Spleen (tissue), 11 donors: Measurements from ENCODE around the gene SRPRB. TPM values are rescaled to one million over a fixed set of nuclear protein-coding genes. Genes with fewer than 3 reads are reported as not detected.

Source experiments
- DNase-seq: peaks from one replicate; pipeline ENCODE4 v3.0.0-alpha.2; 2020
- H3K27ac ChIP-seq, 8 donors: fragments of 200-600 bp; sonication (generic) in 7 of 8; 1 replicate in 4 of 8; 2 replicates in 4 of 8; pipeline versions ENCODE4 v1.5.0 to v1.8.0; 2016 to 2021; ENCODE audit warnings: inconsistent platforms in 4 of 8, mild to moderate bottlenecking in 4 of 8, moderate library complexity in 1 of 8
- H3K27me3 ChIP-seq, 7 donors: fragments of 200-600 bp; sonication (generic) in 6 of 7; replicated peaks in 1 of 7; 1 replicate in 4 of 7; 2 replicates in 3 of 7; pipeline versions ENCODE4 v1.5.0 to v1.8.0; 2016 to 2021; ENCODE audit warnings: inconsistent platforms in 3 of 7, mild to moderate bottlenecking in 1 of 7
- H3K36me3 ChIP-seq, 6 donors: fragments of 200-600 bp; sonication (generic) in 5 of 6; 1 replicate in 4 of 6; 2 replicates in 2 of 6; pipeline versions ENCODE4 v1.5.0 to v1.8.0; 2016 to 2021; ENCODE audit warnings: inconsistent platforms in 2 of 6
- H3K4me1 ChIP-seq, 6 donors: fragments of 200-600 bp; sonication (generic) in 5 of 6; 1 replicate in 3 of 6; 2 replicates in 3 of 6; pipeline versions ENCODE4 v1.5.0 to v1.8.0; 2016 to 2021; ENCODE audit warnings: inconsistent platforms in 3 of 6
- H3K4me3 ChIP-seq, 8 donors: fragments of 200-600 bp; sonication (generic) in 7 of 8; 1 replicate in 4 of 8; 2 replicates in 4 of 8; pipeline versions ENCODE4 v1.5.0 to v1.8.0; 2016 to 2021; ENCODE audit warnings: inconsistent platforms in 4 of 8, mild to moderate bottlenecking in 4 of 8, moderate library complexity in 2 of 8
- H3K9me3 ChIP-seq, 8 donors: fragments of 200-600 bp; sonication (generic) in 7 of 8; 1 replicate in 4 of 8; 2 replicates in 4 of 8; pipeline versions ENCODE4 v1.5.0 to v1.8.0; 2016 to 2021; ENCODE audit warnings: inconsistent platforms in 4 of 8
- POLR2A ChIP-seq, 3 donors: fragments of 450-650 bp; IDR thresholded peaks; one replicate each; pipeline ENCODE4 v1.5.1; 2017; ENCODE audit warnings: antibody characterized with exemption in 3 of 3, mild to moderate bottlenecking in 1 of 3
- POLR2AphosphoS5 ChIP-seq, 3 donors: sonication (generic); formaldehyde crosslinking; IDR thresholded peaks; one replicate each; pipeline ENCODE4 v1.5.1; 2017; ENCODE audit warnings: antibody characterized with exemption in 3 of 3
- WGBS, 5 donors: extraction: QIAGEN DNeasy Blood & Tissue Kit in 3 of 5; methylation state at CpG; one replicate each; pipeline versions ENCODE4 v1.1.5 to v1.1.7; 2013 to 2018; 5-methylcytosine and 5-hydroxymethylcytosine counted together
- intact Hi-C: fragments of 100-400 bp; cut with DNase I; formaldehyde crosslinking; loops from one replicate; pipeline ENCODE4 v1.15.0; 2023; ENCODE audit warnings: low total_unique reads
- polyA plus RNA-seq, 3 donors: library from polyadenylated mRNA; stranded (reverse); fragments of 200-250 nt; gene quantifications; one replicate each; pipeline ENCODE4 v1.2.1, GENCODE V29; 2013
- total RNA-seq, 7 donors: library from RNA; depleted of rRNA in 3 of 7; stranded (reverse); fragments of >200 nt in 3 of 7; fragmentation: NEBNext Ultra II Directional in 4 of 7; extraction: Animal tissue kit (Norgen Biotek cat#: 25700) in 4 of 7; gene quantifications; one replicate each; pipeline versions ENCODE4 v1.1.0 to v1.2.1, GENCODE V29; 2016 to 2021
- TF ChIP-seq, protein P1 (sequence below), 11 experiments: fragments of 200-600 bp in 7 of 11; fragments of 450-650 bp in 4 of 11; sonication (generic) in 4 of 11; IDR thresholded peaks in 8 of 11; conservative IDR thresholded peaks in 3 of 11; 1 replicate in 7 of 11; 2 replicates in 4 of 11; pipeline versions ENCODE4 v1.4.0 to v1.8.0; 2016 to 2021; ENCODE audit warnings: antibody characterized with exemption in 11 of 11, inconsistent platforms in 4 of 11, mild to moderate bottlenecking in 1 of 11
- donor health status: healthy with polysubstance abuse.
- donor health status: DM: no; HTN: no; CAD: no; lungs with moderate emphysema.
- donor health status: DM: no; HTN: no; CAD: no.
- donor health status: Bipolar disorder and iron deficiency.
- donor health status: healthy.
- donor health status: DM: no; HTN: no; CAD: no.
- donor health status: DM: yes; HTN: yes; CAD: no.

SRPRB gene
- total and polyA plus RNA-seq, 10 donors: 11.5 to 38.5 (median 25.9) TPM

DNA sequence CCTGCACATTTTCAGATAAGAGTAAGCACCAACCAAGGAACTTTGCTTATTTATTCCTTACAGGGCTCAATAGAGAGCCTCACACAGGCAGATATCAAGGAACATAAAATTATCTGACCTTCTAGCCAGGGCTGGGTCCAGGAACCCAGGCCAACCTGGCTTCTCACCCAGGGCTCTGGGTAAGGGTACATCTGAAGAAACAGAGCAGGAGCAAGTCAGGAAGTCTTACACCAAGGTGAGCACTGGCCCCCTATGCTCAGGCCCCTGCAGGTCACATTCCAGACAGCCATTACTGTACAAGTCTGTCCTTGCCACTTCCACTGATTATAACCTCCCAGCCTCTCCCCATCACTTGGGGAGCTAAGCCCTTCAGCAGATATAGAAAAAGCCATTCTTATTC lies 40.4 kb upstream of the SRPRB start:
- intact Hi-C loops: no loop called here
- Histone ChIP-seq H3K4me3 (no peak overlapping the region), H3K36me3 (no peaks in the 10 kb centered on the region), H3K4me1 (peaks cover 0 to 7% (median 5%) of the 10 kb centered on the region in 6 donors), H3K27me3 (no peaks in the 10 kb centered on the region), H3K9me3 (no peaks in the 10 kb centered on the region), H3K27ac (no peak overlapping the region)
- TF ChIP-seq, protein P1, sequence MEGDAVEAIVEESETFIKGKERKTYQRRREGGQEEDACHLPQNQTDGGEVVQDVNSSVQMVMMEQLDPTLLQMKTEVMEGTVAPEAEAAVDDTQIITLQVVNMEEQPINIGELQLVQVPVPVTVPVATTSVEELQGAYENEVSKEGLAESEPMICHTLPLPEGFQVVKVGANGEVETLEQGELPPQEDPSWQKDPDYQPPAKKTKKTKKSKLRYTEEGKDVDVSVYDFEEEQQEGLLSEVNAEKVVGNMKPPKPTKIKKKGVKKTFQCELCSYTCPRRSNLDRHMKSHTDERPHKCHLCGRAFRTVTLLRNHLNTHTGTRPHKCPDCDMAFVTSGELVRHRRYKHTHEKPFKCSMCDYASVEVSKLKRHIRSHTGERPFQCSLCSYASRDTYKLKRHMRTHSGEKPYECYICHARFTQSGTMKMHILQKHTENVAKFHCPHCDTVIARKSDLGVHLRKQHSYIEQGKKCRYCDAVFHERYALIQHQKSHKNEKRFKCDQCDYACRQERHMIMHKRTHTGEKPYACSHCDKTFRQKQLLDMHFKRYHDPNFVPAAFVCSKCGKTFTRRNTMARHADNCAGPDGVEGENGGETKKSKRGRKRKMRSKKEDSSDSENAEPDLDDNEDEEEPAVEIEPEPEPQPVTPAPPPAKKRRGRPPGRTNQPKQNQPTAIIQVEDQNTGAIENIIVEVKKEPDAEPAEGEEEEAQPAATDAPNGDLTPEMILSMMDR (IDR thresholded peaks at IDR 0.05 in 8 of 11, conservative IDR thresholded peaks at IDR 0.05 in 3 of 11): no peak
- TF ChIP-seq POLR2AphosphoS5 (IDR thresholded peaks at IDR 0.05) (no peak), POLR2A (IDR thresholded peaks at IDR 0.05) (no peak)
- no peak for DNase-seq

DNA sequence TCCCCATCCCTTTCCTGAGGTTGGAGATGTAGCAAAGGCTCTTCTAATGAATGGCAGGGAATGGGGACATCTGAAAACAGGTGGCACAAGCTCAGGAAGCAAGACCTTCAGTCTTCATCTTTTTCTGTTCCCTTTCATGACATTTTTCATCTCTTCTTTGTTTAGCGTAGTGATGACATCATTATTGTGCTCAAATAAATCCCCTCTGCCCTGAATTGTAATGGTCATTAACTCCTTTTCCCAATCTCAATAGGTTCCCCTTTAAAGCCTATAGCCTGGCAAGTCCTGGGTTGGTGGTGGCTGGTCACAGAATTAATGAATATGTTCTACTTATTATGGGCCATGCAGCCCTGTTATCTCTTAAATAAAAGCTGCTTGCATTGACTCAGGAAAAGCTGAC lies 38.0 kb upstream of the SRPRB start:
- H3K4me1 ChIP-seq: peaks cover 0 to 7% (median 5%) of the 10 kb centered on the region in 6 donors
- TF ChIP-seq, protein P1 (IDR thresholded peaks at IDR 0.05 in 8 of 11, conservative IDR thresholded peaks at IDR 0.05 in 3 of 11): no peak
- TF ChIP-seq POLR2AphosphoS5 (IDR thresholded peaks at IDR 0.05) (no peak), POLR2A (IDR thresholded peaks at IDR 0.05) (no peak)

DNA sequence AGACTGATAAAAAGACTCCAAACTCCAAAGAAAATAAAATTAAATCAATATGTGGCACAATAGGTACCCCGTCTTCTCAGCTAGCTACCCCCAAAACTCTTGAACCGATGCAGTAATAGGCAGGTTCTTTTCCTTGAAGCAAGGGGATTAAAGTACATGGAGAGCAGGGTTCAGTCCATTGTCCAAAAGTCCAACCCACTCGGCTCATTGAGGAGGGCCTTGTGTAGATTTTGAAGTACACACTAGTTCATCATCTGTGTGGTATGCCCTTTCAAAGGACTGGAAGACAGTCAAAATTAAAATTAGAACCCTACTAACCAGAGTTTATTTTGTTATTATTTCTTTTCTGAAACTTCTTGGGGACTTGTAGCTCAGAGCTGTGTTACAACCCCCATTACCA lies 36.1 kb upstream of the SRPRB start:
- no peak overlapping the region for H3K4me3 ChIP-seq
- peaks cover 0 to 7% (median 1%) of the 10 kb centered on the region in 6 donors for H3K4me1 ChIP-seq
- TF ChIP-seq POLR2AphosphoS5 (IDR thresholded peaks at IDR 0.05) (no peak), POLR2A (IDR thresholded peaks at IDR 0.05) (no peak)
- TF ChIP-seq, protein P1 (IDR thresholded peaks at IDR 0.05 in 8 of 11, conservative IDR thresholded peaks at IDR 0.05 in 3 of 11): no peak
- no peak for DNase-seq
- intact Hi-C loops: no loop called here
- 93 to 96% (median 94%) methylated on average over 3 of the region's 3 CpGs for WGBS, 5 donors
- H3K27ac ChIP-seq: no peak overlapping the region
- no peaks in the 10 kb centered on the region for H3K27me3 ChIP-seq
- no peaks in the 10 kb centered on the region for H3K9me3 ChIP-seq
- no peaks in the 10 kb centered on the region for H3K36me3 ChIP-seq

More for the DNA sequence above, 38.0 kb upstream of the SRPRB start:
- intact Hi-C loops: no loop called here
- no peaks in the 10 kb centered on the region for H3K9me3 ChIP-seq
- H3K27ac ChIP-seq: no peak overlapping the region
- DNase-seq: no peak
- H3K27me3 ChIP-seq: no peaks in the 10 kb centered on the region
- WGBS, 5 donors: 81 to 93% (median 88%) methylated on average over 1 of the region's 1 CpG
- no peak overlapping the region for H3K4me3 ChIP-seq
- H3K36me3 ChIP-seq: no peaks in the 10 kb centered on the region

DNA sequence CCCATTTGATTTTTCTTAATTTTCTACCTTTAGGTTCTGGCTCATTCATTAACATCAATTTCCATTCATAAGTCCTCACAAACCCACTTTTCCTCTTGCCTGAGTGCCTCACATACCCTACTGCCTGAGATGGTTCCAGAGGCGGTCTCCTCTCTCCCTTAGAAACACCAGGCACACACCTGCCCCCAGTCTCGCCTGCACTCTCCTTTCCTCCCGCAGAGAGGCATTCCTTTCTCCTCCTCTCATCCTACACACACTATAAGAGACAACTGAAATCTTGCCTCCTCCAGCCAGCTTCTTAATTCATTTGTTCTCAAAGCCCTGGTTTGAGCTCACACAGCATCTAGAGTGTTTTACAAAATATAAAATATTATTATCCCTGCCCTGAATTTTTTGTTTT lies 31.9 kb upstream of the SRPRB start:
- Histone ChIP-seq H3K9me3 (no peaks in the 10 kb centered on the region), H3K36me3 (no peaks in the 10 kb centered on the region), H3K4me1 (no peaks in the 10 kb centered on the region), H3K27ac (no peak overlapping the region), H3K4me3 (no peak overlapping the region), H3K27me3 (peaks cover 0 to 20% (median 0%) of the 10 kb centered on the region in 7 donors)
- no peak for DNase-seq
- 83 to 92% (median 88%) methylated on average over 3 of the region's 3 CpGs for WGBS, 5 donors
- intact Hi-C loops: no loop called here
- TF ChIP-seq, protein P1 (IDR thresholded peaks at IDR 0.05 in 8 of 11, conservative IDR thresholded peaks at IDR 0.05 in 3 of 11): no peak
- no peak for TF ChIP-seq POLR2AphosphoS5 (IDR thresholded peaks at IDR 0.05)
- TF ChIP-seq POLR2A (IDR thresholded peaks at IDR 0.05): no peak
